CD14-positive monocyte (primary cell): ENCODE data around the gene SUSD6. TPM values are rescaled to one million over a fixed set of nuclear protein-coding genes. Genes with fewer than 3 reads are reported as not detected.

Experiments used
- DNase-seq, 3 donors: peaks; one replicate each; pipeline ENCODE4 v3.0.0-alpha.2; 2011 to 2022
- H2AFZ ChIP-seq: 2 replicates; pipeline ENCODE4 v1.6.0; 2012; ENCODE audit warnings: mild to moderate bottlenecking, low read depth, low read length, inconsistent platforms; ENCODE audit not compliant: insufficient read depth, poor library complexity, severe bottlenecking
- H3K27ac ChIP-seq, 2 donors: 1 replicate in 1 of 2; 2 replicates in 1 of 2; pipeline ENCODE4 v1.5.1; 2012 to 2013; ENCODE audit warnings: low read length in 2 of 2, control low read depth in 1 of 2, inconsistent platforms in 1 of 2, low read depth in 1 of 2, mild to moderate bottlenecking in 1 of 2
- H3K27me3 ChIP-seq, 2 donors: one replicate each; pipeline versions ENCODE4 v1.6.0 to v1.6.1; 2011 to 2013; ENCODE audit warnings: low read length in 2 of 2; ENCODE audit not compliant: control insufficient read depth in 2 of 2, insufficient read depth in 2 of 2
- H3K36me3 ChIP-seq, 2 donors: replicated peaks in 1 of 2; 1 replicate in 1 of 2; 2 replicates in 1 of 2; pipeline versions ENCODE4 v1.5.1 to v1.6.1; 2012 to 2013; ENCODE audit warnings: low read length in 2 of 2, control low read depth in 1 of 2, inconsistent platforms in 1 of 2, mild to moderate bottlenecking in 1 of 2; ENCODE audit not compliant: insufficient read depth in 2 of 2, control insufficient read depth in 1 of 2
- H3K4me1 ChIP-seq, 2 donors: 1 replicate in 1 of 2; 2 replicates in 1 of 2; pipeline versions ENCODE4 v1.5.1 to v1.6.1; 2012 to 2013; ENCODE audit warnings: low read length in 2 of 2, control low read depth in 1 of 2, inconsistent platforms in 1 of 2, mild to moderate bottlenecking in 1 of 2, moderate library complexity in 1 of 2; ENCODE audit not compliant: insufficient read depth in 2 of 2, control insufficient read depth in 1 of 2
- H3K4me2 ChIP-seq: replicated peaks from 2 replicates; pipeline ENCODE3; 2012; ENCODE audit warnings: low read length, moderate library complexity, mild to moderate bottlenecking; ENCODE audit not compliant: poor library complexity, severe bottlenecking; ENCODE audit errors: extremely low read depth
- H3K4me3 ChIP-seq, 3 experiments: fragments of 200-600 bp in 1 of 3; sonication (generic) in 1 of 3; replicated peaks in 1 of 3; 1 replicate in 2 of 3; 2 replicates in 1 of 3; pipeline ENCODE4 v1.5.1; 2011 to 2013; ENCODE audit warnings: low read length in 3 of 3, mild to moderate bottlenecking in 3 of 3, control low read depth in 2 of 3, low read depth in 2 of 3, inconsistent platforms in 1 of 3, moderate library complexity in 1 of 3
- H3K79me2 ChIP-seq: 2 replicates; pipeline ENCODE4 v1.6.0; 2012; ENCODE audit warnings: mild to moderate bottlenecking, control low read depth, inconsistent platforms, low read length, moderate library complexity; ENCODE audit not compliant: insufficient read depth
- H3K9ac ChIP-seq: 2 replicates; pipeline ENCODE4 v1.6.0; 2017; ENCODE audit warnings: low read length, mild to moderate bottlenecking; ENCODE audit not compliant: insufficient read depth, poor library complexity, severe bottlenecking
- H3K9me3 ChIP-seq, 2 donors: replicated peaks in 1 of 2; 1 replicate in 1 of 2; 2 replicates in 1 of 2; pipeline versions ENCODE4 v1.5.1 to v1.6.1; 2012 to 2013; ENCODE audit warnings: low read length in 2 of 2, control low read depth in 1 of 2; ENCODE audit not compliant: control insufficient read depth in 1 of 2, insufficient read depth in 1 of 2
- H4K20me1 ChIP-seq: 2 replicates; pipeline ENCODE4 v1.6.0; 2012; ENCODE audit warnings: mild to moderate bottlenecking, low read length, control low read depth, moderate library complexity; ENCODE audit not compliant: insufficient read depth
- H3K27ac Mint-ChIP-seq, 7 donors: one replicate each; pipeline ENCODE4 v1.8.0; 2020; ENCODE audit warnings: mild to moderate bottlenecking in 7 of 7, mixed read lengths in 7 of 7, moderate library complexity in 6 of 7, inconsistent platforms in 2 of 7
- H3K27me3 Mint-ChIP-seq, 3 donors: one replicate each; pipeline ENCODE4 v1.8.0; 2021 to 2022; ENCODE audit warnings: low read depth in 3 of 3, mild to moderate bottlenecking in 3 of 3, mixed read lengths in 3 of 3, moderate library complexity in 3 of 3, inconsistent platforms in 1 of 3
- H3K36me3 Mint-ChIP-seq, 2 donors: one replicate each; pipeline ENCODE4 v1.8.0; 2020; ENCODE audit warnings: mixed read lengths in 2 of 2, inconsistent platforms in 1 of 2, mild to moderate bottlenecking in 1 of 2
- H3K4me1 Mint-ChIP-seq: one replicate; pipeline ENCODE4 v1.8.0; 2020; ENCODE audit warnings: mild to moderate bottlenecking, mixed read lengths
- H3K4me3 Mint-ChIP-seq, 2 donors: one replicate each; pipeline ENCODE4 v1.8.0; 2020; ENCODE audit warnings: mild to moderate bottlenecking in 2 of 2, mixed read lengths in 2 of 2, moderate library complexity in 1 of 2
- H3K9me3 Mint-ChIP-seq, 7 donors: one replicate each; pipeline ENCODE4 v1.8.0; 2020 to 2022; ENCODE audit warnings: mixed read lengths in 7 of 7, mild to moderate bottlenecking in 6 of 7, moderate library complexity in 6 of 7, inconsistent platforms in 2 of 7
- CTCF ChIP-seq: fragments of 200-600 bp; IDR thresholded peaks from one replicate; pipeline ENCODE4 v1.8.0; 2022; ENCODE audit warnings: antibody characterized with exemption, mild to moderate bottlenecking
- WGBS: methylation state at CpG from one replicate; pipeline ENCODE4 v1.1.5; 2013; ENCODE audit warnings: missing lambda C conversion rate; ENCODE audit not compliant: insufficient coverage; 5-methylcytosine and 5-hydroxymethylcytosine counted together
- intact Hi-C, 2 donors: fragments of 100-400 bp; cut with micrococcal nuclease; formaldehyde crosslinking; loops; one replicate each; pipeline versions ENCODE4 v1.15.0 to v1.15.1; 2023
- polyA plus RNA-seq, 3 donors: library from polyadenylated mRNA; depleted of rRNA in 1 of 3; unstranded in 2 of 3; stranded (reverse) in 1 of 3; fragments of 300-500 nt in 2 of 3; fragments of >200 nt in 1 of 3; fragmentation: Illumina TruSeq in 2 of 3; gene quantifications; 1 replicate in 2 of 3; 2 replicates in 1 of 3; pipeline ENCODE4 v1.2.3, GENCODE V29; 2012 to 2021

SUSD6 gene
- polyA plus RNA-seq, 3 donors = 17.3 to 81.8 (median 30.1) TPM

GRCh38 chr14:69648480-69649451 is 37.4 kb downstream of the SUSD6 start:
- H3K27ac ChIP-seq = peak overlapping the region in 1 of 2 donors; percentile 98
- 85% methylated on average over 2 of the region's 6 CpGs for WGBS
- Mint-ChIP-seq H3K4me1 (peaks cover 93% of the 10 kb centered on the region), H3K27me3 (peaks cover 0 to 5% (median 3%) of the 10 kb centered on the region in 3 donors), H3K36me3 (peaks cover 14 to 29% of the 10 kb centered on the region in 2 donors), H3K27ac (peak overlapping the region; percentile 37 to 83 (median 46)), H3K9me3 (no peaks in the 10 kb centered on the region), H3K4me3 (peak overlapping the region in 1 of 2 donors; percentile 61)
- H3K4me1 ChIP-seq = peaks cover 89 to 96% of the 10 kb centered on the region in 2 donors
- no peaks in the 10 kb centered on the region for H3K9me3 ChIP-seq
- intact Hi-C loops = no loop called here
- H4K20me1 ChIP-seq = peaks cover 95% of the 10 kb centered on the region
- no peak overlapping the region for H2AFZ ChIP-seq
- peak overlapping the region; percentile 35 for H3K4me2 ChIP-seq
- no peak for TF ChIP-seq CTCF
- peak overlapping the region in 1 of 3 experiments; percentile 47 for H3K4me3 ChIP-seq
- no peaks in the 10 kb centered on the region for H3K36me3 ChIP-seq
- DNase-seq = no peak
- no peak overlapping the region for H3K9ac ChIP-seq
- H3K79me2 ChIP-seq = peaks cover 98% of the 10 kb centered on the region
- no peaks in the 10 kb centered on the region for H3K27me3 ChIP-seq

DNA sequence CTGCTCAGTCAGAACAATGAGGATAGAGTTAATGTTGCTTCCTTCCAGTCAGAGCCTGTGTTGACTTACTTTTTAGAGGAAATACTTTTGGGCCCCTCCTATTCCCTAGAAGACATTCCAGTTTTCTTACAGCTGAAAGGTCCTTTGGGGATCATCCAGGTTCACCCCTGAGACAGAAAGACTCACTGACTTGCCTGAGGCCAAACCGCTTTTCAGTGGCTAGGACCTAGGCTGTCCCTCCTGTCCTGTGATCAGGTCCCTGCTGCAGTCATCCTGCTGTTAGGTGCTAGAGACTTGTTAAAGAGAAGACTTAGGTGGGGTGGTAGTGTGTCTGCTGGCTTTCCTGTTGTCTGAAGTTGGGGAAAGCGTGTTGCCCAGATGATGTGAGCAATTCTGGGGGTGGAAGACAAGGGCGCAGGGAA is 39.6 kb downstream of the SUSD6 start:
- H4K20me1 ChIP-seq = peaks cover 95% of the 10 kb centered on the region
- Mint-ChIP-seq H3K4me3 (peak overlapping the region in 1 of 2 donors; percentile 54), H3K27ac (peak overlapping the region; percentile 88 to 100 (median 100)), H3K4me1 (peaks cover 91% of the 10 kb centered on the region), H3K9me3 (no peaks in the 10 kb centered on the region), H3K36me3 (peaks cover 25 to 44% of the 10 kb centered on the region in 2 donors), H3K27me3 (peaks cover 0 to 3% (median 2%) of the 10 kb centered on the region in 3 donors)
- no peaks in the 10 kb centered on the region for H3K36me3 ChIP-seq
- no peak for DNase-seq
- no peak overlapping the region for H3K9ac ChIP-seq
- no peak for TF ChIP-seq CTCF
- peak overlapping the region; percentile 22 to 98 for H3K27ac ChIP-seq
- H3K27me3 ChIP-seq = no peaks in the 10 kb centered on the region
- 100% methylated on average over 2 of the region's 3 CpGs for WGBS
- intact Hi-C loops = loop anchor here (2.0 to 10.0 kb wide), 4 partner anchors 36 to 61 kb away; no protein-coding TSS in a partner anchor
- no peaks in the 10 kb centered on the region for H3K9me3 ChIP-seq
- H3K4me1 ChIP-seq = peaks cover 87 to 96% of the 10 kb centered on the region in 2 donors
- peak overlapping the region; percentile 29 for H3K4me2 ChIP-seq
- peak overlapping the region in 1 of 3 experiments; percentile 16 for H3K4me3 ChIP-seq
- no peak overlapping the region for H2AFZ ChIP-seq
- H3K79me2 ChIP-seq = peaks cover 99% of the 10 kb centered on the region
